Stimulated activated naive CD8-positive, alpha-beta T cell treated with anti-CD3 and anti-CD28 coated beads, Interleukin-15, amount 100 ng/mL, for 72 hours (primary cell): ENCODE data around the gene CAMTA1.

Source experiments
- ATAC-seq: fragments of 150-1000 bp; cut with Tn5 transposase; 2 replicates; pipeline ENCODE4 v1.10.0; 2021; ENCODE audit warnings: mild to moderate bottlenecking, moderate library complexity
- DNase-seq, 2 donors: peaks; one replicate each; pipeline ENCODE4 v3.0.0; 2021 to 2022
- H3K27ac Mint-ChIP-seq, 2 donors: one replicate each; pipeline ENCODE4 v1.8.0; 2022; ENCODE audit warnings: mild to moderate bottlenecking in 2 of 2, mixed read lengths in 2 of 2, moderate library complexity in 2 of 2
- H3K27me3 Mint-ChIP-seq: one replicate; pipeline ENCODE4 v1.8.0; 2022; ENCODE audit warnings: mixed read lengths
- H3K4me1 Mint-ChIP-seq: one replicate; pipeline ENCODE4 v1.8.0; 2022; ENCODE audit warnings: mild to moderate bottlenecking, mixed read lengths
- H3K4me3 Mint-ChIP-seq, 2 donors: one replicate each; pipeline ENCODE4 v1.8.0; 2022; ENCODE audit warnings: mild to moderate bottlenecking in 2 of 2, mixed read lengths in 2 of 2, moderate library complexity in 1 of 2
- H3K9me3 Mint-ChIP-seq, 2 donors: one replicate each; pipeline ENCODE4 v1.8.0; 2022; ENCODE audit warnings: mixed read lengths in 2 of 2

CAMTA1 gene

DNA sequence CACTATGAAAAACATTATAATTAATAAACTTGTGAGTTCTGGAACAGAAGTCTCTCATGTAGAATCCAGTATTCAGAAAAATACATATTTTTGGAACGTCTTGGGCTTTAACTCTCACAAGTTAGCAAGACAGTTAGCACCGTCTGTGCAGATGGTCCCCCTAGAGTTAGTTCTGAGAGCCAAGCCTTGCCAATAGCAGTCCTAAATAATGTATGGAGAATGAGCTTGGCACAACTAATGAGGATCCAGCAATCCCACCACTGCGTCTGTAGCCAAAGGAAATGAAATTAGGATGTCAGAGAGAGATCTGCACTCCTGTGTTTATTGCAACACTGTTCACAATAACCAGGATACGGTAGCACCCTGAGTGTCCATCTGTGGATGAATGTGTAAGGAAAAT lies 931.3 kb downstream of the CAMTA1 start:
- Mint-ChIP-seq H3K4me3 (no peak overlapping the region), H3K9me3 (no peaks in the 10 kb centered on the region), H3K27ac (no peak overlapping the region), H3K4me1 (no peaks in the 10 kb centered on the region), H3K27me3 (peaks cover 54% of the 10 kb centered on the region)
- ATAC-seq = no peak
- DNase-seq = no peak

DNA sequence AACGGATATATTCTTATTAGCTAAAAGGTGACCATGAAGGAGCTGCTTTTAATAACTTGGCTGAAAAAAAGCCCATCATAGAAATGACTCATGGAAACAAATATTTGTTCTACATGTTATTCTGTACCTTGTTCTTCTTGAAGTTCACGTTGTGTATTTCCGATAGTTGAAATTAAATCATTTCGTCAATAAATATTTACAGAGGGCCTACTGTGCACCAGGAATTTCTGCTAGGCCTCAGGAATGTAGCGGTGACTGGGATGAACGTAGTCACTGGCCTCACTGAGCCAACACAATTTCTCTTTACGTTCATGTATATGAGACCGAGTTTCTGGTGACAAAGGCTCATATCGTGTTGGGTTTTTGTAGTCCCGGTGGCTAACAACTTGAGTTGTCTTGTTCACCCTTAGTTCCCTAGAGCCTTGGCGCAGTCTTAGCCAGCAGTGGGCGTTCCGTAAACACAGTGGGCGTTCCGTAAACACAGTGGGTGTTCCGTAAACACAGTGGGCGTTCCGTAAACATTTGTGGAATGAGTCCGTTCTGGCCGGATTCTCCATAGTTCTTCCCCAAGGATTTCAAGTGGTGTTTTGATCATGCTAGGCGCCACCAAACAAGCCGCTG lies 932.6 kb downstream of the CAMTA1 start:
- no peaks in the 10 kb centered on the region for H3K9me3 Mint-ChIP-seq
- no peak for ATAC-seq
- no peak for DNase-seq
- no peaks in the 10 kb centered on the region for H3K4me1 Mint-ChIP-seq
- H3K27ac Mint-ChIP-seq = no peak overlapping the region
- H3K4me3 Mint-ChIP-seq = no peak overlapping the region
- peaks cover 47% of the 10 kb centered on the region for H3K27me3 Mint-ChIP-seq

DNA sequence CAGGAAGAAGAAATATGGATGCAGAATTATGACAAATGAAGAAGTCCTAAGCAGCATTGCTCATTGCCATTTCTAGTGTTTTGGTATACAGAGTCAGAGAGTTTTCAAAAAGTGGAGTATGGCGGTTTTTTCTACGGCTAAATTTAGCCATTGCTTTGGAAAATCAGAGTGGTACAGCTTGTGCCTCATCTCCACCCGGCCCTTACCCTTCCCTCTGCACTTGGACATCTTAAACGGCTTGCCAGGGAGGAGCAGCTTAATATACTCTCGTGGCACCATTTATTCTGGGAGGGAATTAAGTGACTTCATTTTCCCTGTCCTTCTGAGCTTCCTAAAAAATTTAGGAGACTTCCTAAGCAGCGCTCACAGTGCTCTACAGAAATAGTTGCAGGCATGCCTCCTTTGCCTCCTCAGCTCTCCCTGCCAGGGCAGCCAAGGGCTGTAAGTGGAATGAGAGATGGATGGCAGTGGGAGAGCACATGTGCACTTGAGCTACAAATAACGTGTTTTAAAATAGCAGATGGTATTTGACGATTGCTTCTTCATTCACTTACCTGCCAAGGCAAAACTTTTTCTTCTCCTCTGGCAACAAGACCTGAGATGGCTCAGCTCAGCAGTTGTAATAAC lies 934.3 kb downstream of the CAMTA1 start:
- H3K27ac Mint-ChIP-seq = no peak overlapping the region
- no peak for ATAC-seq
- H3K27me3 Mint-ChIP-seq = peaks cover 37% of the 10 kb centered on the region
- no peaks in the 10 kb centered on the region for H3K9me3 Mint-ChIP-seq
- DNase-seq = no peak
- no peaks in the 10 kb centered on the region for H3K4me1 Mint-ChIP-seq
- no peak overlapping the region for H3K4me3 Mint-ChIP-seq

DNA sequence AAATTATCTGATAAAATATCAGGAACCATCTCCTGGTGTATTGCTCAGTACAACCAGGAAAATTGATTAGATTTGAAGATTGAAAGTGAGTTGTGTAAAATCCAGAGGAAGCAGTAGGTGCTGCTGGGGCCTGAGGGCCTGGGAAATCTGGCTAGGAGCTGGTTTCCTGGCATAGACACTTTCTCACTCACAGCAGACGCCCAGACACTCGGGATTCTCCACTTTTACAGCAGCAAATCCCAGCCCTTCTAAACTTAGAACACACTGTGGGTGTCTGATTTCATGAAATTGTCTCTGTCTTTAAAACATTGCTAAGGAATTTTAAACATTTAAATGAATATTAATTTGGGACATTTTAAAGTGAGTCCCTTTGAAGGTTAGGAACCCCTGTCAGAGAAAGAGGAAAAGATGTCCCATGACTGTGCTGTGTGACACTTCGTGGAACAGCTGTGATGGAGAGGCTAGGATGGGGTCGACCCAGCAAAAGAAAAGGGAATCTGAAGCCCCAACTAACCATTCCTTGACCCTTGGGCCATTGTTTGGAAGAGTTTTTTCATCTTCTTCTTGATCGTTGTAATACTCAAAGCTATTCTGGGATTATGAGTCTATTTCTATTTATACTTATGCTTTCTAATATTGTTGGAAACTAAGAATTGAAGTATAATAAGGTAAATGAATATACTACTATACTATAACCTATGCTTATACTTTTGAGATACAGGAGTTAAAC lies 936.9 kb downstream of the CAMTA1 start:
- Mint-ChIP-seq H3K4me1 (peaks cover 5% of the 10 kb centered on the region), H3K27ac (no peak overlapping the region), H3K9me3 (no peaks in the 10 kb centered on the region), H3K27me3 (peaks cover 22% of the 10 kb centered on the region), H3K4me3 (no peak overlapping the region)
- DNase-seq (no peak), ATAC-seq (no peak)

DNA sequence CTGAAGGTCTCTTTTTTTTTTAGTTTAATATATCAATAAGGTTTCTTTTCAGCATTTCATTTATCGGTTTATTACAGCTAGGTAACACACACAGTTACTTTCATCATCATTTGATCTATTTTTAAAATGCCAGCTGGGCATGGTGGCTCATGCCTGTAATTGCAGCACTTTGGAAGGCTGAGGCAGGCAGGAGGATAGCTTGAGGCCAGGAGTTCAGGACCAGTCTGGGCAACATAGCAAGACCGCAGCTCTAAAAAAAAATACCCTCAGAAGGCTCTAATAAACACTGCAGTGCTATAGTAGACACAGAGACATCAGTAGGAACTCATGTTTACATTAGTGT lies 937.4 kb downstream of the CAMTA1 start:
- no peak for DNase-seq
- no peak overlapping the region for H3K4me3 Mint-ChIP-seq
- no peak overlapping the region for H3K27ac Mint-ChIP-seq
- ATAC-seq = no peak
- H3K9me3 Mint-ChIP-seq = no peaks in the 10 kb centered on the region
- peaks cover 23% of the 10 kb centered on the region for H3K27me3 Mint-ChIP-seq
- H3K4me1 Mint-ChIP-seq = peaks cover 5% of the 10 kb centered on the region

DNA sequence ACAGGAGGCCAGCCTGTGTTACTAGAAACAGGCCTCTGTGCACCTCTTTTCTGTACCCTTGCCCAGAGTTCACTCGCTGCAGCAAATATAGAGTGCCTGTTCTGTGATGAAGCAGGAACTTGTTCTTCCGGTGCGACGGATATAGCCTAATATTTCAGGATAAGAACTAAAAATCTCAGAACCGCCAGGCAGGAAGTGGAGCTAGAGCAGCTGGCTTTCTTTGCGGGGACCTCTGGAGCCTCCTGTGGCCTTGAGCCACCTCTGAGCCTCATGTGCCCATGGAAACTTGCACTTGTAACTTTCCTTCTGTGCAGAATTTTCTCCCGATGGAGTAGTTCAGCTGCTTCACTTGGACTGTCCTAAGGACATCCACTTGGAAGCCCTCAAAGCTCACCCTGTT lies 941.4 kb downstream of the CAMTA1 start:
- Mint-ChIP-seq H3K27ac (no peak overlapping the region), H3K27me3 (peaks cover 23% of the 10 kb centered on the region), H3K4me3 (no peak overlapping the region), H3K4me1 (peaks cover 5% of the 10 kb centered on the region), H3K9me3 (no peaks in the 10 kb centered on the region)
- ATAC-seq = no peak
- DNase-seq = no peak

DNA sequence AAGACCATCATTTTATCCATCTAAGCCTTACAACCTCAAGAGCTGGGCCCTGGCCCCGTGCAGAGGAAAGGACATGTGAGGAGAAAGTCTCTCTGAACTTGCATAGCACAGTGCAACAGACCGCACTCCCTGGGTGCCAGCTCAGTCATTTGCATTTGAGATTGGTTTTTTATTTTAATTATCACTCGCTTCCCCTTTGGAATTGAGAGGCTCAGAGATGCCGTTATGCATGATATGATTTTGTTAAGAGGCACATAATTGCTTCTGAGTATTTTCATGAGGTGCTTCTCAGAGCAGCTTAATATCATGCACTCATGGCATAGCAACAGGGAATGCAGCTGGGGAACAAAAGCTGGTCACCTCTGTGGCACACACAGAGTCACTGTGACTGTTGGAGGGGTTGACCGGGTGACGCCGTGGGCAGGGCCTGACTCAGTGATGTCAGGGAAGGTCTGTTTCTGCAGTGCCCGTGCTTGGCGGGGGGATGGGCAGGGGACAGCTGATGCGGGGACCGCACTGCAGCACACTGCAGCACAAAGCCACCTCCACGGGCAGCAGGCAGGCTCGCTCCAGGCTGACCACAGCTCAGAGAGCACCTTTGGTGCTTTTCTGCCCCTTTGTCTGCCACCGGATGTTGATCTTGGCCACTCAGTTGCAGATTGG lies 942.7 kb downstream of the CAMTA1 start:
- Mint-ChIP-seq H3K4me1 (peaks cover 5% of the 10 kb centered on the region), H3K27me3 (peaks cover 30% of the 10 kb centered on the region), H3K4me3 (no peak overlapping the region), H3K9me3 (no peaks in the 10 kb centered on the region), H3K27ac (no peak overlapping the region)
- ATAC-seq (no peak), DNase-seq (no peak)

DNA sequence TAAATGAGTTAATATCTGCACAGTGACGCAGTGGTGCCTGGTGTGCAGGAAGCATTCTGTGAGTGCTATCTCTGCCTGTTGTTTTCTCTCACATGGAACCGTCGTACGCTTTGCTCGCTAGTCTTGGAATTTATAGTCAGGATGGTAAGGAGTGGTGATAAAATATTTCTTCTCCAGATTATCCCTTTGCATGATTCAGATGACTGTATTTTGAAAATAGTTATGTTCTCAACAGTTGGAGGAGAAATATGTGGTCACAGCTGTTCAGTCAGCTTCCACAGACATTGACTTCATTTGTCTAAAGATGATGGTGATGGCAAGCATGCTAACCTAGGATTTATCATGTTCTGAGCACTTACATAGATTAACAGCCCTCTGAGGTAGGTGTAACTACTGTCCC lies 944.5 kb downstream of the CAMTA1 start:
- ATAC-seq (no peak), DNase-seq (no peak)
- peaks cover 30% of the 10 kb centered on the region for H3K27me3 Mint-ChIP-seq
- H3K4me1 Mint-ChIP-seq = peaks cover 5% of the 10 kb centered on the region
- no peak overlapping the region for H3K4me3 Mint-ChIP-seq
- H3K9me3 Mint-ChIP-seq = no peaks in the 10 kb centered on the region
- H3K27ac Mint-ChIP-seq = no peak overlapping the region

DNA sequence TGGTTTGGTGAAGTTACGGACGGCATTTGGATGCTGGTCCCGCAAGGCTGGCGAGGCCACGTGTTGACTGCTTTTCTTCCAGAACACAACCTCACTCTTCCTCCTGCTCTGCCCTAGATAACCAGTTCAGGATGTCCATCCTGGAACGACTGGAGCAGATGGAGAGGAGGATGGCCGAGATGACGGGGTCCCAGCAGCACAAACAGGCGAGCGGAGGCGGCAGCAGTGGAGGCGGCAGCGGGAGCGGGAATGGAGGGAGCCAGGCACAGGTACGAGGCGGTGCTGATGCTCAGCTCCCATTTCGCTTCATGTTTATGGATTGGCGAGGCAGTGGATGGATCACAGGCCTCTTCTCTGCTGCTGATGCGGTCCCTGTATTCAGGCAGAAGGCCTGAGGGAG lies 947.1 kb downstream of the CAMTA1 start:
- no peak overlapping the region for H3K27ac Mint-ChIP-seq
- no peak for DNase-seq
- H3K27me3 Mint-ChIP-seq = peaks cover 36% of the 10 kb centered on the region
- H3K4me1 Mint-ChIP-seq = no peaks in the 10 kb centered on the region
- H3K9me3 Mint-ChIP-seq = no peaks in the 10 kb centered on the region
- no peak overlapping the region for H3K4me3 Mint-ChIP-seq
- no peak for ATAC-seq

DNA sequence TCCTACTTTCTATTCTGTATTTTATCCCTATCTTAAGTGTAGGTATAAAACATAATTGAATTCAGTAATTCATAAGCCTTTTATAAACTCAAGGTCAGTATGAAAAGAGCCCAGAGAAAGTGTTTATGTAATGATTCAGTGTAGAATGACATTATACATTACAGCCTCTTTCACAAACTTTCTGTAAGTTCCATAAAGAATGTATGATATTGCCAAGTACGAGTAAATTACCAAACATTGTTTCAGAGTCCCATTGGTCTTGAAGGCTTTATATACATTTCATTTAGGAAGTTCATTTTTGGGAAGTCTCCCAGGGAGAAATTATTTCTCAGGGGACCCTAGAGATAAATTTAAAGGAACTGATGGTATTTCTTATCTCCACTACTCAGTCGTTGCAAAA lies 948.0 kb downstream of the CAMTA1 start:
- Mint-ChIP-seq H3K27ac (no peak overlapping the region), H3K9me3 (no peaks in the 10 kb centered on the region), H3K27me3 (peaks cover 38% of the 10 kb centered on the region), H3K4me3 (no peak overlapping the region), H3K4me1 (no peaks in the 10 kb centered on the region)
- ATAC-seq = no peak
- no peak for DNase-seq

DNA sequence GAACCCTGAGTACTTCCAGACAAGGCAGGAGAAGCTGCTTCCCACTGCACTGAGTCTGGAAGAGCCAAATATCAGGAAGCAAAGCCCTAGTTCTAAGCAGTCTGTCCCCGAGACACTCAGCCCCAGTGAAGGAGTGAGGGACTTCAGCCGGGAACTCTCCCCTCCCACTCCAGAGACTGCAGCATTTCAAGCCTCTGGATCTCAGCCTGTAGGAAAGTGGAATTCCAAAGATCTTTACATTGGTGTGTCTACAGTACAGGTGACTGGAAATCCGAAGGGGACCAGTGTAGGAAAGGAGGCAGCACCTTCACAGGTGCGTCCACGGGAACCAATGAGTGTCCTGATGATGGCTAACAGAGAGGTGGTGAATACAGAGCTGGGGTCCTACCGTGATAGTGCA lies 952.8 kb downstream of the CAMTA1 start:
- H3K4me3 Mint-ChIP-seq = no peak overlapping the region
- H3K27me3 Mint-ChIP-seq = peaks cover 17% of the 10 kb centered on the region
- ATAC-seq (no peak), DNase-seq (no peak)
- no peak overlapping the region for H3K27ac Mint-ChIP-seq
- H3K9me3 Mint-ChIP-seq = peaks cover 6 to 8% of the 10 kb centered on the region in 2 donors
- no peaks in the 10 kb centered on the region for H3K4me1 Mint-ChIP-seq

DNA sequence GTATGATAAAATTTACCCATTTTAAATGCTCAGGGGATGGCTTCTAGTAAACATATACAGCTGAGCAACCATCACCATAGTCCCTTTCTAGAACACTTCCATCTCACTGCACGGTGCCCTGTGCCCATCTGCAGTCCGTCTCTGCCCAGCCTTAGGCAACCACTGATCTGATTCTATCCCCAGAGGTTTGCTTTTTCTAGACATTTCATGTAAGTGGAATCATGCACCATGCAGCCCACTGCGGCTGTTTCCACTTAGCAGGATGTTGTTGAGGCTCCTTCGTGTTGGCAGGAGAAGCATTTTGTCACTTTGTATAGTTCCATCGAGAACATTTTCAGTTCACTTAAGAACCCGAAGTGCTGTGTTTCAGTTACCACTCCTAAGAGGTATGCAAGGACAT lies 958.1 kb downstream of the CAMTA1 start:
- no peak for ATAC-seq
- no peak overlapping the region for H3K4me3 Mint-ChIP-seq
- no peak overlapping the region for H3K27ac Mint-ChIP-seq
- H3K4me1 Mint-ChIP-seq = no peaks in the 10 kb centered on the region
- H3K9me3 Mint-ChIP-seq = peaks cover 6 to 8% of the 10 kb centered on the region in 2 donors
- peaks cover under 1% of the 10 kb centered on the region for H3K27me3 Mint-ChIP-seq
- DNase-seq = no peak

DNA sequence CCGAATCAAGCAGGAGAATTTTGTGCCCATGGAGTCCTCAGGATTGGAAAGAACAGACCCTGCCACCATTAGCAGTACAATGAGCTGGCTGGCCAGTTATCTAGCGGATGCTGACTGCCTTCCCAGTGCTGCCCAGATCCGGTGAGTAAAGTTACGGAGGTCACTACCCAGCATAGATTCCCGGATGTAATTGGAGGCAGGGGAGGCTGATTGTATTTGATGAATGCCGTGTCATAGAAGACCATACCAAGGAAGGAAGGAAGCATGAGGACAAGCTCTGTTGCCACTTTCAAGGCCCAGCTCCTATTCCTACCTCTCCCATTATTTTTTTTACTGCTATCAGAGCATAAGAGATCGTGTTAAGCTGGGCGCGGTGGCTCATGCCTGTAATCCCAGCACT lies 959.6 kb downstream of the CAMTA1 start:
- Mint-ChIP-seq H3K27ac (no peak overlapping the region), H3K9me3 (no peaks in the 10 kb centered on the region), H3K27me3 (no peaks in the 10 kb centered on the region), H3K4me3 (no peak overlapping the region), H3K4me1 (no peaks in the 10 kb centered on the region)
- ATAC-seq (no peak), DNase-seq (no peak)

DNA sequence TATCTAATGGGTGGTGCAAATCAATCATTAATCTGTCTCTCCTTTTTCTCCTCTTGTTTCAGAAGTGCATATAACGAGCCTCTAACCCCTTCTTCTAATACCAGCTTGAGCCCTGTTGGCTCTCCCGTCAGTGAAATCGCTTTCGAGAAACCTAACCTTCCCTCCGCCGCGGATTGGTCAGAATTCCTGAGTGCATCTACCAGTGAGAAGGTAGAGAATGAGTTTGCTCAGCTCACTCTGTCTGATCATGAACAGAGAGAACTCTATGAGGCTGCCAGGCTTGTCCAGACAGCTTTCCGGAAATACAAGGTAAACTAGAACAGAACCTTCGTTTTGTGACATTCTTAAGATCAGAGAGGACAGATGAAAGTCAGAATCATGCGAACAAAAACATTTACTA lies 960.5 kb downstream of the CAMTA1 start:
- Mint-ChIP-seq H3K27me3 (no peaks in the 10 kb centered on the region), H3K9me3 (no peaks in the 10 kb centered on the region), H3K27ac (peak overlapping the region in 1 of 2 donors; percentile 26), H3K4me1 (no peaks in the 10 kb centered on the region), H3K4me3 (no peak overlapping the region)
- ATAC-seq = no peak
- DNase-seq = no peak

DNA sequence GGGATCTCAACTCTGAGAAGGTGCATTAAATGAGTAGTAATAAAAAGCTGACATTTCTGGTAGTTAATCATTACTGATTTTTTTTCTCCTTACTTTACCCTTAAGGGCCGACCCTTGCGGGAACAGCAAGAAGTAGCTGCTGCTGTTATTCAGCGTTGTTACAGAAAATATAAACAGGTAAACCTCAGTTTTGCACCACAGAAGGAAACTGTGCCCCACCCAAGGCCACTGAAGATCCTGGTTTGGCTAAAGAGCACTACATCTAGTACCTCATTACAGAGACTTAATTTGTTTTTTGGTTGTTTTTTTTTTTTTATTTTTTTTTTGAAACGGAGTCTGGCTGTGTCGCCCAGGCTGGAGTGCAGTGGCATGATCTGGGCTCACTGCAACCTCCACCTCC lies 962.4 kb downstream of the CAMTA1 start:
- no peak for DNase-seq
- no peaks in the 10 kb centered on the region for H3K9me3 Mint-ChIP-seq
- ATAC-seq = no peak
- H3K4me3 Mint-ChIP-seq = no peak overlapping the region
- peaks cover 2% of the 10 kb centered on the region for H3K4me1 Mint-ChIP-seq
- H3K27ac Mint-ChIP-seq = no peak overlapping the region
- no peaks in the 10 kb centered on the region for H3K27me3 Mint-ChIP-seq

DNA sequence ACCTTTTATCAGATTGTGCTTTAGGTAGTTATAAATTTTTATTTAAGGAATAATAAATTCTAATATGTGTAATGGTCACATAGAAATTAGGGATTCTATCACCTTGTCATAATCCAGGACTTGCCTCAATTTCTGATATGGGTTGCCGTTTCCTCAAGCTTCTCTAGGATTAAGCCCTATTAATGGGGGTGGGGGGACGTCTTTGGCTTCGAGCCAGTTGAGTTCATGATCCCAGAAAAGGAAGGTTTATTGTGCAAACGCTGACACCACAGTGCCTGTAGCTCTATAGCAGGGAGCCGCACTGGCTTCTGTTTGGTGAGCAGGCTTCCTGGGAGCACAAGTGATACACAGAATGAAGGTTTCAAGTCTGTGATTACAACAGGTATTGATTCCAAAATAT lies 963.9 kb downstream of the CAMTA1 start:
- peaks cover 6% of the 10 kb centered on the region for H3K27me3 Mint-ChIP-seq
- ATAC-seq (no peak), DNase-seq (no peak)
- peaks cover 16% of the 10 kb centered on the region for H3K4me1 Mint-ChIP-seq
- no peak overlapping the region for H3K4me3 Mint-ChIP-seq
- H3K9me3 Mint-ChIP-seq = no peaks in the 10 kb centered on the region
- no peak overlapping the region for H3K27ac Mint-ChIP-seq
